ENCODE data around the gene SYT2. TPM values are rescaled to one million over a fixed set of nuclear protein-coding genes. Genes with fewer than 3 reads are reported as not detected.
"Not testable (repeated sequence)": the region's sequence is repeated elsewhere in the genome, so short reads cannot be mapped to it uniquely, and the experiment has no call there.

SYT2 gene
- total RNA-seq (under 1 TPM; 0.03 to 0.09 TPM), polyA plus RNA-seq (under 1 TPM in 1 of 2 donors, not detected in 1; 0.05 TPM)
- long read RNA-seq, donor 1, partial matches to known transcripts: 0 of 54 reads
- long read RNA-seq, donor 1, other reads (novel, unspliced or antisense): 54 of 54 reads
- long read RNA-seq, donor 2, partial matches to known transcripts: 0 of 33 reads
- long read RNA-seq, donor 2, other reads (novel, unspliced or antisense): 33 of 33 reads

DNA sequence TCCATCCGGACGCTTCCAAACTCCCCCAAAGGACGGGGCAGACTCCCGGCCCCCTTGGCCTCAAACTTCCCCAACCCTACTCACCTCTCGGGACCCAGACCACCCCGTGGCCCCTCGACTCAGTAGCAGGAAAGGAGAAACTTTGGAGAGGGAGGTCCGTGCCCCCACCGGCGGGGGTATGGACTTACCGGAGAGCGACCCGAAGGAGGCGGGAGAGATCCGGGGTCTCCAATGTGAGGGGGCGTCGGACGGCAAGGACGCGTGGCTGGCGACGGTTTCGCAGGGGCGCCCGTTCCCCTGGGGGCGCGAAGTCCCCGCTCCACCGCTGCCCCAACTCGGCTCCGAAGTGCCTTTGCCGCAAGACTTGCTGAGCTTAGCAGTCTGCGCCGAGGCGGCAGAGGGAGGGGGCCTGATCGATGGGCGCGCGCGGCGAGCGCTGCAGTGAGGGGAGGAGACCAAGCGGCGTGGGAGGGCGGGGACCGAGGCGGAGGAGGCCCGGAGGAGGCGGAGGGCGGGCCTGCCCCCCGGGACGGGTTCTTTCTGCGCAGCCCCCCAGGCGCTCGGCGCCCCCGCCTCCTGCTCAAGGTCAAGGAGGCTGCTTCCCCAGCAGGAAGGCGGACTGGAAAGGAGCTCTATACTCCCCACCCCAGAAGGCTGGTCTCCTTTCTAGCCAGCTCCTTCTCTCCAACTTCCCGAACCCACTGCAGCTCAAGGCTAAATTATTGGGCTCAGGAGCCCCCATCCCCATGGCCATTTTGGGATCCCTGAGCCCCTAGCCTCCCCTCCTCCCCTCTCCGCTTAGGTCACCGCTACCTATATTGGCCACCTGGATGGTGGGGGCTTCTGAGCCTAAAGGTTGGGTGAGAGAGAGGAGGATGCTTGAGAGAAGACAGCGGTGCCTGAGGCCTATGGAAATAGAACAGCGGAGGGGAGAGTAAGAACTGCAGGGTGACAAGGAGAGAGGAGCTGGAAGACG lies at the start of gene SYT2:
Gene SYT2, minus strand, starts transcription at position 385 of the 976 bp plus-strand sequence. CDS start 104,682 bp downstream, outside the sequence.
- no peaks in the 10 kb centered on the region for H3K36me3 ChIP-seq (ENCODE audit: control insufficient read depth in 1 of 2, insufficient read depth in 2 of 2, low read length in 1 of 2)
- H3K27ac ChIP-seq (ENCODE audit: low read depth in 1 of 2, low read length in 2 of 2): no peak within 1 kb of the TSS
- peak within 1 kb of the TSS in 1 of 2 donors; percentile 18 for H3K4me3 ChIP-seq (ENCODE audit: low read length in 2 of 2)
- DNase-seq (peak in 1 of 2 donors; percentile 83), ATAC-seq (ENCODE audit: low FRiP score) (peak; percentile 43)
- WGBS, 2 donors: 6% methylated on average over 45 to 64 of the region's 64 CpGs
- no peaks in the 10 kb centered on the region for H3K27me3 ChIP-seq (ENCODE audit: control insufficient read depth in 1 of 2, insufficient read depth in 2 of 2, low read length in 1 of 2)
- intact Hi-C loops (cut with DNase I): no loop called here
- H3K9me3 ChIP-seq (ENCODE audit: control insufficient read depth, low read length): no peaks in the 10 kb centered on the region
- H3K4me1 ChIP-seq (ENCODE audit: control insufficient read depth in 1 of 2, insufficient read depth in 2 of 2, low read length in 2 of 2): no peaks in the 10 kb centered on the region

DNA sequence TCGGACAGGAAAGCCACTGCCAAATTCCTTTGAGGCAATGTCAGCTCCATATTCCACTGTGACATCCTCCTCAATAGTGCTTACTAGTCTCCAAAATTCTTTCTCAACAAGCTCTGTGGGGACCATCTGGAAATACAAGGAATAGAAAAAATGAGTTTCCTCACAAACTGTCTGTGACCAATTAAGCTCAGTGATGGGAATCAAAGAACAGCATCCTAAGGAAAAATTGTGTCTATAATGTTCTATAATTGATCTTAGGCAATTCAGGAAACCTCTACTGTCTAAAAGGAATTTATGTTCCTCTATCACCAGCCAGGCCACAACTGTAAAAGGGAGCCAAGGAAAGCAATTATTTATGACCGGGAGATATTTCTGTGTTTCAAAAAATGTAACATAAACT lies 46.1 kb upstream of the SYT2 start:
- intact Hi-C loops (cut with DNase I): no loop called here
- no peak overlapping the region for H3K4me3 ChIP-seq (ENCODE audit: low read length in 2 of 2)

DNA sequence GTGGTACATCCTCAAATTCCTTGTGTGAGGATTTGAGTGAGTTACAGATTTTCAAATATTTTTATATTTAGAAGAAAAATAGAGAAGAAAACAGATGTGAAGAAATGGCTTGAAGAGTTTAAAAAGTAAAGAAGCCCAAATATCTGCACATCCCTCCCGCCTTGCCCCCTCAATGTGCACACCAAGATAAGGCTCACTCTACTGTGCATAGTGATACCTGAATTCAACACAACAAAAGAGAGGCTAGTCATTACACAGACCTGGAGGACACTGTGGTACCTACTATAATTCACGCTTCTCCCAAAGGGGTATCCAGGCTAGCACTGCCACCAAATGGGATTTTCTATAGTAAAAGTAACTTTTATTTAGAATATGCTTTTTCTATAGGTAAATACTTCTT lies 44.0 kb upstream of the SYT2 start:
- Histone ChIP-seq H3K36me3 (ENCODE audit: control insufficient read depth in 1 of 2, insufficient read depth in 2 of 2, low read length in 1 of 2) (peaks cover 6% of the 10 kb centered on the region in 2 donors), H3K4me1 (ENCODE audit: control insufficient read depth in 1 of 2, insufficient read depth in 2 of 2, low read length in 2 of 2) (no peaks in the 10 kb centered on the region), H3K27me3 (ENCODE audit: control insufficient read depth in 1 of 2, insufficient read depth in 2 of 2, low read length in 1 of 2) (no peaks in the 10 kb centered on the region), H3K9me3 (ENCODE audit: control insufficient read depth, low read length) (no peaks in the 10 kb centered on the region), H3K27ac (ENCODE audit: low read depth in 1 of 2, low read length in 2 of 2) (no peak overlapping the region), H3K4me3 (ENCODE audit: low read length in 2 of 2) (no peak overlapping the region)
- ATAC-seq (ENCODE audit: low FRiP score) (no peak), DNase-seq (no peak)
- intact Hi-C loops (cut with DNase I): no loop called here
- WGBS, 2 donors: 95% methylated on average over 2 of the region's 2 CpGs

More for the DNA sequence above, 46.1 kb upstream of the SYT2 start:
- Histone ChIP-seq H3K9me3 (ENCODE audit: control insufficient read depth, low read length) (no peaks in the 10 kb centered on the region), H3K4me1 (ENCODE audit: control insufficient read depth in 1 of 2, insufficient read depth in 2 of 2, low read length in 2 of 2) (no peaks in the 10 kb centered on the region), H3K36me3 (ENCODE audit: control insufficient read depth in 1 of 2, insufficient read depth in 2 of 2, low read length in 1 of 2) (peaks cover 6 to 15% of the 10 kb centered on the region in 2 donors), H3K27me3 (ENCODE audit: control insufficient read depth in 1 of 2, insufficient read depth in 2 of 2, low read length in 1 of 2) (no peaks in the 10 kb centered on the region), H3K27ac (ENCODE audit: low read depth in 1 of 2, low read length in 2 of 2) (no peak overlapping the region)
- DNase-seq (no peak), ATAC-seq (ENCODE audit: low FRiP score) (no peak)
- WGBS, 2 donors: 54 to 59% methylated on average over 2 of the region's 2 CpGs

DNA sequence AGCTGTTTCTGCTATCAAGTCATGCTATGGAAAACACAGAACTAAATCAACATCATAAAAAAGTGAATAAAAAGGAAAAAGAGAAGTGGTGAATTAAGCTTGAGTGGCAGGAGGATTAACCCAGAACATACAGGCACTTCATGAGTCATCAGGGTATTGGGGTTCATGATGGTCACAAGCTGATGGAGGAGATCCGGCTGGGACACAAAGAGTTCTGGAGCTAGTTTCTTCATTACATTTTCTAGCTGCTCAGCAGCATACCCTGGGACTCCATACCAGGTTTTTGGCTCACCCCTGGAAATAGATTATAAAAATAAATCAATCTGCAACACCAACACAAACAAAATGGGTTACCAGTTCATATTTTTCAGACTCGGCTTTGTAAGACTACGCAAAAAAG lies 42.5 kb upstream of the SYT2 start:
- intact Hi-C loops (cut with DNase I): no loop called here

DNA sequence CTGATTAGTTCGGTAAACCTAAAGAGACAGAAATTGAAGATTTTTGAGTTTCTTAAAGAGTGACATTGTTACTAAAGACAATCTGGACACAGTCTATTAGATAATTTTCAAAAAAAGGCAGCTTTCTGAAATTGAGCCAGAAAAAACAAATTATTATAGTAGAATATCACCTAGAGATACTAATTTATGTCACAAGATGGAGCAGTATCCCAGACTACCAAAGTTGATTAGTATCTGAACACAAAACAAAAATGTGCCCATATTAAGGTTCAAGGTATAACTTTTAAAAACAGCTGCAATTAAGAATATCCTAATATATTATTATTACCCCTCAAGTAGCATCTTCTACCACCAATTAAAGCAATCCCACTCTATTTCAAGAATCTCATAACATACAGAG lies 40.5 kb upstream of the SYT2 start:
- no peak overlapping the region for H3K27ac ChIP-seq (ENCODE audit: low read depth in 1 of 2, low read length in 2 of 2)
- no peaks in the 10 kb centered on the region for H3K9me3 ChIP-seq (ENCODE audit: control insufficient read depth, low read length)
- DNase-seq (no peak), ATAC-seq (ENCODE audit: low FRiP score) (no peak)
- H3K4me3 ChIP-seq (ENCODE audit: low read length in 2 of 2): no peak overlapping the region
- H3K27me3 ChIP-seq (ENCODE audit: control insufficient read depth in 1 of 2, insufficient read depth in 2 of 2, low read length in 1 of 2): no peaks in the 10 kb centered on the region
- H3K36me3 ChIP-seq (ENCODE audit: control insufficient read depth in 1 of 2, insufficient read depth in 2 of 2, low read length in 1 of 2): peaks cover 6% of the 10 kb centered on the region in 2 donors
- 79% methylated on average over 1 of the region's 1 CpG for WGBS, 2 donors
- intact Hi-C loops (cut with DNase I): no loop called here
- no peaks in the 10 kb centered on the region for H3K4me1 ChIP-seq (ENCODE audit: control insufficient read depth in 1 of 2, insufficient read depth in 2 of 2, low read length in 2 of 2)

More for the DNA sequence above, 42.5 kb upstream of the SYT2 start:
- Histone ChIP-seq H3K27ac (ENCODE audit: low read depth in 1 of 2, low read length in 2 of 2) (no peak overlapping the region), H3K27me3 (ENCODE audit: control insufficient read depth in 1 of 2, insufficient read depth in 2 of 2, low read length in 1 of 2) (no peaks in the 10 kb centered on the region), H3K4me1 (ENCODE audit: control insufficient read depth in 1 of 2, insufficient read depth in 2 of 2, low read length in 2 of 2) (no peaks in the 10 kb centered on the region), H3K36me3 (ENCODE audit: control insufficient read depth in 1 of 2, insufficient read depth in 2 of 2, low read length in 1 of 2) (peaks cover 6% of the 10 kb centered on the region in 2 donors), H3K4me3 (ENCODE audit: low read length in 2 of 2) (no peak overlapping the region), H3K9me3 (ENCODE audit: control insufficient read depth, low read length) (no peaks in the 10 kb centered on the region)
- DNase-seq: no peak
- WGBS, 2 donors: 66% methylated on average over 3 of the region's 3 CpGs
- no peak for ATAC-seq (ENCODE audit: low FRiP score)

DNA sequence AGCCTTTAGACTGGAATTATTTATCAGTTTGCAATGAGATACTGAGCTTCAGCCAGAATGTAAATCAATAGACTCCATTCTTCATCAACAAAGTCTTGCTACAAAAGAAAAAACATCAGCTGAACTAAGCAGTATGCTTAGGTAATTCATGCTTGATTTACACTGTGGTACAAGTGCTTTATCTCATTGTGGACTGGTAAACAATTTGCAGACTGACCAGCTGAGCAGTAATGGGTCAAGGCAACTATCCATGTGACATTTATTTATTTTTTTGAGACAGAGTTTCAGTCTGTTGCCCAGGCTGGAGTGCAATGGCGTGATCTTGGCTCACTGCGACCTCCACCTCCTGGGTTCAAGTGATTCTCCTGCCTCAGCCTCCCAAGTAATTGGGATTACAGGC lies 39.8 kb upstream of the SYT2 start:
- 81 to 92% methylated on average over 2 of the region's 2 CpGs for WGBS, 2 donors
- H3K27ac ChIP-seq (ENCODE audit: low read depth in 1 of 2, low read length in 2 of 2): no peak overlapping the region
- H3K9me3 ChIP-seq (ENCODE audit: control insufficient read depth, low read length): no peaks in the 10 kb centered on the region
- H3K4me1 ChIP-seq (ENCODE audit: control insufficient read depth in 1 of 2, insufficient read depth in 2 of 2, low read length in 2 of 2): no peaks in the 10 kb centered on the region
- intact Hi-C loops (cut with DNase I): no loop called here
- DNase-seq: no peak
- no peak for ATAC-seq (ENCODE audit: low FRiP score)
- H3K36me3 ChIP-seq (ENCODE audit: control insufficient read depth in 1 of 2, insufficient read depth in 2 of 2, low read length in 1 of 2): peaks cover 4 to 6% of the 10 kb centered on the region in 2 donors
- H3K4me3 ChIP-seq (ENCODE audit: low read length in 2 of 2): no peak overlapping the region
- no peaks in the 10 kb centered on the region for H3K27me3 ChIP-seq (ENCODE audit: control insufficient read depth in 1 of 2, insufficient read depth in 2 of 2, low read length in 1 of 2)

DNA sequence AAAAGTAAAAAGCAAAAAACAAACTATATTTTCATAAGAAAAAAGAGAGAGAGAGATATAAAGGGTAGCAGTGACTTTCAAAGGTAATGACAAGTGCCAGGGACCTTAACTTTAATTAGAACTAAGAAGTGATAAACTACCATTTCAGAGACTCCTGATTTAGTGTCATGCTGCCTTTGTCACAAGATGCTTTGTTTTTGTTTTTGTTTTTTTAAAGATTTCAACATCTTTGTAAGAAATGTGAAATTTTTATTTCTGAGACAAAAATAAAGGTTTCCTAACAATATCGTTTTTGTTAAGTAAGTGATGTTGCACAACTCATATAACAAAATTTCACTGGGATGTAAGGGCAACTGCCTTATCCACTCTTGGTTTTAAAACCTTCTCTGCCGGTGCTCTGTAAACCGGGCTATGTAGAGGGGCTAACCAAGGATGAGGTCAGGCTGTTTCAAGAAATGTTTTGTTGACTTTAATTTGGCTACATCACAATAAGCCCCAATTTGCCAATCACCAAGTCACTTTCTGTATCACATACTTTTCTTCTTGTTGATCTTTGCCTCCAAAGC lies 35.2 kb upstream of the SYT2 start:
- intact Hi-C loops (cut with DNase I): no loop called here
- peaks cover 4 to 11% of the 10 kb centered on the region in 2 donors for H3K36me3 ChIP-seq (ENCODE audit: control insufficient read depth in 1 of 2, insufficient read depth in 2 of 2, low read length in 1 of 2)
- 92 to 94% methylated on average over 3 of the region's 3 CpGs for WGBS, 2 donors

DNA sequence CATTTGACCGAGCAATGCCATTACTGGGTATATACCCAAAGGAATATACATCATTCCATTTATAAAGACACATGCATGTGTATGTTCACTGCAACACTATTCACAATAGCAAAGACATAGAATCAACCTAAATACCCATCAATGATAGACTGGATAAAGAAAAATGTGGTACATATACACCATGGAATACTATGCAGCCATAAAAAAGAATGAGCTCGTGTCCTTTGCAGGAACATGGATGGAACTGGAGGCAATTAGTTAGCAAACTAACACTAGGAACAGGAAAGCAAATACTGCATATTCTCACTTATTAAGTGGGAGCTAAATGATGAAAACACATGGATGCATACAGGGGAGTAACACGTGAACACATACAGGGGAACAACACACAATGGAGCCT lies 34.5 kb upstream of the SYT2 start:
- 98 to 100% methylated on average over 3 of the region's 3 CpGs for WGBS, 2 donors
- intact Hi-C loops (cut with DNase I): not testable (repeated sequence)
- peaks cover 4 to 11% of the 10 kb centered on the region in 2 donors for H3K36me3 ChIP-seq (ENCODE audit: control insufficient read depth in 1 of 2, insufficient read depth in 2 of 2, low read length in 1 of 2)

More for the DNA sequence above, 35.2 kb upstream of the SYT2 start:
- Histone ChIP-seq H3K4me1 (ENCODE audit: control insufficient read depth in 1 of 2, insufficient read depth in 2 of 2, low read length in 2 of 2) (no peaks in the 10 kb centered on the region), H3K27ac (ENCODE audit: low read depth in 1 of 2, low read length in 2 of 2) (no peak overlapping the region), H3K4me3 (ENCODE audit: low read length in 2 of 2) (no peak overlapping the region), H3K27me3 (ENCODE audit: control insufficient read depth in 1 of 2, insufficient read depth in 2 of 2, low read length in 1 of 2) (no peaks in the 10 kb centered on the region), H3K9me3 (ENCODE audit: control insufficient read depth, low read length) (no peaks in the 10 kb centered on the region)
- DNase-seq (no peak), ATAC-seq (ENCODE audit: low FRiP score) (no peak)

More for the DNA sequence above, 34.5 kb upstream of the SYT2 start:
- not testable (repeated sequence) for H3K27me3 ChIP-seq (ENCODE audit: control insufficient read depth in 1 of 2, insufficient read depth in 2 of 2, low read length in 1 of 2); ATAC-seq (ENCODE audit: low FRiP score); DNase-seq; H3K4me1 ChIP-seq (ENCODE audit: control insufficient read depth in 1 of 2, insufficient read depth in 2 of 2, low read length in 2 of 2); H3K27ac ChIP-seq (ENCODE audit: low read depth in 1 of 2, low read length in 2 of 2); H3K4me3 ChIP-seq (ENCODE audit: low read length in 2 of 2); H3K9me3 ChIP-seq (ENCODE audit: control insufficient read depth, low read length)
